Activated effector memory CD4-positive, alpha-beta T cell treated with anti-CD3 and anti-CD28 coated beads, Interleukin-2, amount 50 U/mL, for 16 hours (primary cell): ENCODE results near the gene ID1.
"Not testable (repeated sequence)": the region's sequence is repeated elsewhere in the genome, so short reads cannot be mapped to it uniquely, and the experiment has no call there.

Source experiments
- DNase-seq: peaks from one replicate; pipeline ENCODE4 v3.0.0-alpha.2; 2020

ID1 gene

DNA sequence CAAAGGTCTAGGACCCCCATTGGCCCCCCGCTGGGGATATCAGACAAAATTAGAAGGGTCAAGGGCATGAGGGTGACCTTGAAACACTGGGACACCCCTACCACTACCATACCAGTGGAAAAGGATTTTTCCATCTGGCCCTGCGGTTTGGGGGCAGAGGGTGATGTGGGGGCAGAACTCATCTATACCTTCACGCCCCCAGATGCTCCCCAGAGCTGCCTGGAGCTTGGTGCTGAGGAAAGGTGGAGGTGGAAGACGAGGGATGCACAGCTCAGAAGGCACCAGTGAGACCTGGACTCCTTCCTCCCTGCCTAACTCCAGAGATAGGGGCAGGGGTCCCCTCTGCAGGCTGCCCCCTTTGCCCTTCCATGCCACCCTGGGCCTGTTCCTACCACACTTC lies 33.7 kb downstream of the ID1 start:
- no peak for DNase-seq

GRCh38 chr20:31640259-31640658 lies 35.2 kb downstream of the ID1 start:
- no peak for DNase-seq

GRCh38 chr20:31641391-31641790 lies 36.3 kb downstream of the ID1 start:
- no peak for DNase-seq

DNA sequence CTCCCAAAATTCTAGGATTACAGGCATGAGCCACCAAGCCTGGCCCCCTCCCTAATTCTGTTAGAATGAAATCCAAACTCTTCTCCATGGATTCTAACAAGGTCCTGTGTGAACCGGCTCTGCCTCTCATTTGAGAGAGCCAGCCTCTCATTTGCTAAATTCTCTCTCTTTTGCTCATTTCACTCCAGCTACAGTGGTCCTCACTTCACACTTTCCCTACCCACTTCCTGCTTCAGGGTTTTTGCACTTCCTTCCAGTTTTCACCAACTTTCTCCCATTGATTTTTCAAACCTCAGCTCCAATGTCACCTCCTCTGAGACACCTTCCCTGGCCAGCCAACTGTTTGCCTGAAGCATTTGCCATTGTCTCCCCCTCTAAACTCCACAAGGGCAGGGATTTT lies 37.7 kb downstream of the ID1 start:
- no peak for DNase-seq

DNA sequence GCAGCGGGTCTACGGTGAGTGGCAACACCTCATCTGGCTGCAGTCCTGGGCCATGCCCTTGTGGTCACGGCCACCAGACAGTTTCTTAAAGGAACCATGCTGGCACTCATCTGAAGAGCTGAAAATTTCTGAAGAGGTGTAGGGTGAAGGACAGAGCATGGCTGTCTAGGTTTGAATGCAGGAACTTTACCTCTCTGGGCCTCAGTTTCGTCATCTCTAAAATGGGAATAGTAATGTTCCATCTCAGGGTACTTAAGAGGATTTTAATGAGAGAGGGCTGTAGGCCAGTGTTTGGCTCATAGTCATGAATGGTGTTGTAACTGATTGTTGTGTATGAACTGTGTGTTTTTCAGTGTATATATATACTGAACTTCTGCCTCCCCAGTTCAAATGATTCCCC lies 38.4 kb downstream of the ID1 start:
- DNase-seq, result no peak

- DNase-seq, result no peak
Measured at GRCh38 chr20:31644701-31645100, 39.6 kb downstream of the ID1 start.

GRCh38 chr20:31648104-31648503 lies 43.0 kb downstream of the ID1 start:
- not testable (repeated sequence) for DNase-seq

DNA sequence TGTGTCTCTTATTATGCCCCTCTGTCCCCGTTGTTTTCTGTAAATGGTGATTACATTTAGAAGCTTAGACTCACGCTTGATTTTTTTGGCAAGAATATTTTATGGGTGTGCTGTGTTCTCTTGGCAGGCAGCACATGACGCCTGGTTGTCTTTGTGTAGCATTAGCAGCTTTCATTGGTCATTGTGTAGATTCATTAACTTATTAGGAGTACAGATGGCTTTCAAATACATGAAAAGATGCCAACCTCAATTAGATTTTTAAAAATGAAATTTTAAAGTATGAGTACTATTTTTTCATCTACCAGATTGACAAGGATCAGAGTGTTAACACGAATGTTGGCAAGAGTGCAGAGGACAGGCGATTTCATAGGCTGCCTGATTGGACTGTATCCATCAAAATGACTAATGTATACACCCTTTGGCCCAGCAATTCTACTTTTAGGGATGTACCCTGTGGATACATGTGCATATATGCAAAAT lies 47.9 kb downstream of the ID1 start:
- DNase-seq, result no peak

DNA sequence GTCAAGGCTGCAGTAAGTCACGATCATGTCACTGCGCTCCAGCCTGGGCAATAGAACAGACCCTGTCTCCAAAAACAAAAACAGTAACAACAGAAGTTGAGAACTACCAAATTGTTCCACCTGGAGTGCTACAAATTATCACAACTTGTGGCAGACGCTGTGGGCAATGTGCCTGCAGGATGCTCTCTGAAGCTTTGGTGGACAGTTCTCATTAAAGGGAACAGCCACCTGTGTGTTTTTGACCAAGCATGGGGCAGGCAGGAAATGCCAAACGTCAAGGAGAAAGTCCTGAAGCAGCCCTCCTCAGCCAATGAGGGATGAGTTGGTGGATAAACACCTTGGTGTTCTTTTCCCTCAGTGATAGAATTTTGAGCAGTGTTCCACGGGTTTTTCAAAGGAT lies 48.5 kb downstream of the ID1 start:
- no peak for DNase-seq

DNA sequence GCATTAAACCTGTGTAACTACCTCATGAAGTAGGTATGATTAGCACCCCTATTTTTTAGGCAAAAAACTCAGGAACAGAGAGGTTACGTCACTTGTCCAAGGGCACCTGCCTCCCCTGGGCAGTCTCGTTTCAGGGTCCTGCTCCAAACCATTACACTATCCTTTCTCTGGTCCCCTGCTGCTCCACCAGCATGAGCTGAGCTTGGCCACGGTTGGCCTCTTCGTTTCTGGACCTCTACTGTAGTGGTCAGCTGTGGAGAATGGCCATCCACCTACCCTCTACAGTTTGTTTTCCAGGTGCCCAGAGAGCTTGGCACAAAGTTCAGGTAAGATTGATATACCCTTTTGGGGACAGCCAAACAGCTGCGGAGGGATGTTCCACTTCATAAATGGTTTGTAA lies 49.4 kb downstream of the ID1 start:
- DNase-seq, result no peak
